HepG2 (cell line): ENCODE results near the gene CAMK2A. TPM values are rescaled to one million over a fixed set of nuclear protein-coding genes. Genes with fewer than 3 reads are reported as not detected.

Source experiments
- ATAC-seq: fragments of 200-7000 bp; cut with Tn5 transposase; 3 replicates; pipeline ENCODE4 v1.9.1; 2020; ENCODE audit warnings: mild to moderate bottlenecking, moderate library complexity
- BruUV-seq: library from RNA; stranded (reverse); fragments of 400-500 nt; replicated peaks from 2 replicates; lab custom pipeline; 2021; lab: Mats Ljungman, UMichigan
- CTCF ChIA-PET: fragments of 300-600 bp; formaldehyde crosslinking; extraction: SDS; loops from one replicate; lab custom pipeline; 2021; ENCODE audit warnings: low total read pairs, inconsistent platforms, low intra/inter-chr PET ratio; lab: Yijun Ruan, JAX
- POLR2A ChIA-PET: fragments of 350-600 bp; sonication (Branson Sonifier 250); formaldehyde crosslinking; loops from one replicate; lab custom pipeline; 2020; ENCODE audit warnings: antibody characterized with exemption, inconsistent platforms; lab: Yijun Ruan, JAX
- DNase-seq: peaks from one replicate; pipeline ENCODE4 v3.0.0-alpha.2; 2015; ENCODE audit warnings: low spot score
- FAIRE-seq: peaks from 3 replicates; lab custom pipeline; 2011; peaks lifted over from hg19 to GRCh38; lab: Jason Lieb, UNC
- H2AFZ ChIP-seq: one replicate; pipeline ENCODE4 v1.6.1; 2011; ENCODE audit warnings: low read length, inconsistent platforms
- H3K27ac ChIP-seq: fragments of 300-600 bp; 3 replicates; pipeline ENCODE4 v1.8.0; 2011; ENCODE audit warnings: mixed run types, mild to moderate bottlenecking, mixed read lengths, low read length, inconsistent platforms; ENCODE audit not compliant: insufficient read depth; ENCODE audit errors: extremely low read length
- H3K27me3 ChIP-seq, 2 experiments: fragments of 200-600 bp in 1 of 2; 2 replicates in 1 of 2; 3 replicates in 1 of 2; pipeline versions ENCODE4 v1.6.0 to v1.8.0; 2011; ENCODE audit warnings: low read length in 2 of 2, mild to moderate bottlenecking in 2 of 2, moderate library complexity in 2 of 2, inconsistent platforms in 1 of 2; ENCODE audit not compliant: insufficient read depth in 2 of 2, control insufficient read depth in 1 of 2
- H3K36me3 ChIP-seq, 2 experiments: fragments of 200-600 bp in 1 of 2; replicated peaks in 1 of 2; 2 replicates in 1 of 2; 3 replicates in 1 of 2; pipeline versions ENCODE4 v1.5.1 to v1.8.0; 2011; ENCODE audit warnings: low read length in 2 of 2, inconsistent platforms in 1 of 2; ENCODE audit not compliant: insufficient read depth in 2 of 2, control insufficient read depth in 1 of 2
- H3K4me1 ChIP-seq: 2 replicates; pipeline ENCODE4 v1.5.1; 2012; ENCODE audit warnings: low read length, inconsistent platforms; ENCODE audit not compliant: insufficient read depth
- H3K4me2 ChIP-seq: 2 replicates; pipeline ENCODE4 v1.6.0; 2011; ENCODE audit warnings: low read depth, low read length, inconsistent platforms
- H3K4me3 ChIP-seq, 3 experiments: fragments of 200-600 bp in 1 of 3; sonication (generic), shearing (Covaris generic) in 1 of 3; replicated peaks in 1 of 3; 2 replicates each; pipeline ENCODE4 v1.5.1; 2011 to 2016; ENCODE audit warnings: low read length in 3 of 3, inconsistent platforms in 2 of 3, low read depth in 2 of 3, mild to moderate bottlenecking in 2 of 3, control low read depth in 1 of 3, mixed read lengths in 1 of 3; ENCODE audit not compliant: insufficient read depth in 1 of 3
- H3K79me2 ChIP-seq: one replicate; pipeline ENCODE4 v1.6.1; 2011; ENCODE audit warnings: low read length, inconsistent platforms; ENCODE audit not compliant: insufficient read depth
- H3K9ac ChIP-seq: 2 replicates; pipeline ENCODE4 v1.6.0; 2011; ENCODE audit warnings: mild to moderate bottlenecking, low read depth, low read length, inconsistent platforms; ENCODE audit not compliant: insufficient read depth
- H3K9me3 ChIP-seq: 2 replicates; pipeline ENCODE4 v1.5.1; 2012; ENCODE audit warnings: mild to moderate bottlenecking, low read length
- H4K20me1 ChIP-seq: 2 replicates; pipeline ENCODE4 v1.6.0; 2011; ENCODE audit warnings: inconsistent platforms, mild to moderate bottlenecking, low read length, moderate library complexity; ENCODE audit not compliant: insufficient read depth
- ARHGAP35 ChIP-seq: sonication (generic); formaldehyde crosslinking; IDR thresholded peaks from 2 replicates; pipeline ENCODE4 v1.9.0; 2022; ENCODE audit warnings: mild to moderate bottlenecking, inconsistent platforms, moderate library complexity, missing genetic modification reagents, borderline replicate concordance
- JUND ChIP-seq: sonication (generic); formaldehyde crosslinking; IDR thresholded peaks from 2 replicates; pipeline ENCODE4 v1.8.0; 2022; ENCODE audit warnings: mild to moderate bottlenecking, missing genetic modification reagents
- PTBP1 ChIP-seq: fragments of 200-400 bp; formaldehyde crosslinking; IDR thresholded peaks from 2 replicates; pipeline ENCODE4 v1.6.1; 2018; ENCODE audit warnings: low read length, low read depth; ENCODE audit not compliant: poor library complexity, severe bottlenecking
- RELA ChIP-seq: sonication (generic); formaldehyde crosslinking; IDR thresholded peaks from 2 replicates; pipeline ENCODE4 v1.4.0; 2020; ENCODE audit warnings: missing genetic modification reagents
- TFAP4 ChIP-seq: sonication (generic); IDR thresholded peaks from 2 replicates; pipeline ENCODE4 v1.6.1; 2016; ENCODE audit warnings: low read depth, borderline replicate concordance
- XRCC5 ChIP-seq: fragments of 200-400 bp; formaldehyde crosslinking; optimal IDR thresholded peaks from 2 replicates; pipeline ENCODE3; 2017; ENCODE audit warnings: mild to moderate bottlenecking, low read length
- YY1 ChIP-seq: IDR thresholded peaks from 2 replicates; pipeline ENCODE4 v1.6.1; 2011; ENCODE audit warnings: low read length, low read depth, moderate library complexity, mild to moderate bottlenecking; ENCODE audit not compliant: insufficient read depth, insufficient replicate concordance
- ZFY ChIP-seq: sonication (generic); formaldehyde crosslinking; IDR thresholded peaks from 2 replicates; pipeline ENCODE4 v1.4.0; 2020; ENCODE audit warnings: missing genetic modification reagents
- ZNF30 ChIP-seq: sonication (generic); formaldehyde crosslinking; IDR thresholded peaks from 2 replicates; pipeline ENCODE4 v1.5.0; 2020; ENCODE audit warnings: mild to moderate bottlenecking, missing genetic modification reagents
- ZNF44 ChIP-seq: sonication (generic); formaldehyde crosslinking; IDR thresholded peaks from 2 replicates; pipeline ENCODE4 v1.5.1; 2020; ENCODE audit warnings: mild to moderate bottlenecking, missing genetic modification reagents
- ZNF687 ChIP-seq: sonication (generic); formaldehyde crosslinking; IDR thresholded peaks from 2 replicates; pipeline ENCODE4 v1.5.1; 2020; ENCODE audit warnings: mild to moderate bottlenecking, missing genetic modification reagents, moderate library complexity
- ZNF770 ChIP-seq: sonication (generic); formaldehyde crosslinking; IDR thresholded peaks from 2 replicates; pipeline ENCODE4 v1.5.0; 2020; ENCODE audit warnings: mild to moderate bottlenecking, missing genetic modification reagents
- ZSCAN5A ChIP-seq: sonication (generic); formaldehyde crosslinking; IDR thresholded peaks from 2 replicates; pipeline ENCODE4 v1.8.0; 2022; ENCODE audit warnings: mild to moderate bottlenecking, missing genetic modification reagents, borderline replicate concordance
- WGBS: methylation state at CpG from one replicate; pipeline ENCODE4 v1.1.6; 2017; ENCODE audit warnings: low lambda C conversion rate; 5-methylcytosine and 5-hydroxymethylcytosine counted together
- in situ Hi-C: cut with HindIII; loops from 2 replicates; pipeline ENCODE4 v1.10.0; 2017; ENCODE audit warnings: low pct_unique_long_range_greater_than_20kb; ENCODE audit not compliant: extremely low pct_ligation_motif_present
- intact Hi-C: fragments of 100-400 bp; cut with micrococcal nuclease; formaldehyde crosslinking; loops from one replicate; pipeline ENCODE4 v1.10.0; 2022; ENCODE audit not compliant: unreplicated experiment
- polyA plus RNA-seq, 8 experiments: library from polyadenylated mRNA; depleted of rRNA in 3 of 8; stranded (reverse) in 7 of 8; unstranded in 1 of 8; fragments of >200 nt; fragmentation: Illumina TruSeq in 4 of 8; extraction: Trizol in 4 of 8; gene quantifications; 2 replicates each; pipeline versions ENCODE4 v1.2.1 to v1.2.3, GENCODE V29; 2011 to 2016; ENCODE audit warnings: low read depth in 4 of 8, missing spikeins in 1 of 8, mixed read lengths in 1 of 8; ENCODE audit not compliant: insufficient read depth in 1 of 8
- total RNA-seq, 5 experiments: library from RNA; depleted of rRNA; stranded (reverse); fragments of >200 nt; fragmentation: Illumina TruSeq; extraction: Trizol; gene quantifications; 2 replicates each; pipeline ENCODE4 v1.2.3, GENCODE V29; 2016; ENCODE audit warnings: low read depth in 1 of 5

Gene CAMK2A
- total and polyA plus RNA-seq, 2 of the 13 experiments (the other 11 are each of a cell fraction or from before 2014, with no cell fraction given) = 0.11 TPM; not detected in 1

- intact Hi-C loops = loop anchor here (1.0 to 2.0 kb wide), 2 partner anchors 14 to 48 kb away; no protein-coding TSS in a partner anchor
- H3K4me2 ChIP-seq = peak within 1 kb of the TSS; percentile 81
- H3K4me3 ChIP-seq = peak within 1 kb of the TSS; percentile 66 to 78 (median 72)
- peak within 1 kb of the TSS; percentile 68 for H3K9ac ChIP-seq
- ChIA-PET CTCF (interaction anchor here (1.2 to 2.2 kb wide), 2 partner anchors 15 to 48 kb away, joined by 3 to 13 read pairs; no protein-coding TSS in a partner anchor), POLR2A (interaction anchor here (0.8 to 2.1 kb wide), 4 partner anchors 15 to 110 kb away, joined by 3 to 7 read pairs (median 3); partner anchors contain the start of gene CD74)
- ATAC-seq (peak; percentile 92), FAIRE-seq (no peak), DNase-seq (no peak)
- H3K79me2 ChIP-seq = peaks cover 13% of the 10 kb centered on the region
- WGBS = 2% methylated on average over 15 of the region's 63 CpGs
- H3K27ac ChIP-seq = no peak within 1 kb of the TSS
- H3K4me1 ChIP-seq = peaks cover 78% of the 10 kb centered on the region
- H3K9me3 ChIP-seq = no peaks in the 10 kb centered on the region
- in situ Hi-C loops = no loop called here
- no peaks in the 10 kb centered on the region for H3K27me3 ChIP-seq
- H2AFZ ChIP-seq = no peak within 1 kb of the TSS
- TSS peak; percentile 72 for BruUV-seq
- H4K20me1 ChIP-seq = no peaks in the 10 kb centered on the region
- H3K36me3 ChIP-seq = no peaks in the 10 kb centered on the region; a peak in 1 of 5 replicates
- TF ChIP-seq ZNF770 (CRISPR knock-in tag) = 0 out of 2 replicates have a peak, but pooled peaks have one; percentile 19
- TF ChIP-seq ZNF687 (CRISPR knock-in tag) = peak; percentile 72
- TF ChIP-seq RELA = 0 out of 2 replicates have a peak, but pooled peaks have one; percentile 24
- TF ChIP-seq ZNF44 (CRISPR knock-in tag) = 0 out of 2 replicates have a peak, but pooled peaks have one; percentile 55
- peak; percentile 60 for TF ChIP-seq XRCC5
- peak; percentile 12 for TF ChIP-seq YY1
- TF ChIP-seq TFAP4 = 0 out of 2 replicates have a peak, but pooled peaks have one; percentile 20
- peak; percentile 0 for TF ChIP-seq PTBP1
- TF ChIP-seq JUND (CRISPR knock-in tag) = no peak
- peak; percentile 59; the same call in 1 of the 2 replicates for TF ChIP-seq ZFY (CRISPR knock-in tag)
- no peak for TF ChIP-seq ZNF30 (CRISPR knock-in tag)
- TF ChIP-seq ARHGAP35 (CRISPR knock-in tag) = no peak
- TF ChIP-seq ZSCAN5A (CRISPR knock-in tag) = 0 out of 2 replicates have a peak, but pooled peaks have one; percentile 17
These were observed 12.9 kb upstream of the CAMK2A start, which contains the start of gene ARSI for GRCh38 chr5:150302301-150303069. TSS of gene ARSI (minus strand) at chr5:150302905. CDS start at chr5:150302373, 532 bp downstream.
